Ascending aorta (tissue), 2 donors: ENCODE results near the gene MBIP. TPM values are rescaled to one million over a fixed set of nuclear protein-coding genes. Genes with fewer than 3 reads are reported as not detected.

ENCODE experiments used
- DNase-seq, 2 donors: peaks; one replicate each; pipeline ENCODE4 v3.0.0-alpha.2; 2019; ENCODE audit warnings: low spot score in 2 of 2
- H3K27ac ChIP-seq, 2 donors: fragments of 200-600 bp; sonication (generic); one replicate each; pipeline ENCODE4 v1.5.1; 2016 to 2017; ENCODE audit warnings: mild to moderate bottlenecking in 1 of 2
- H3K27me3 ChIP-seq: fragments of 200-600 bp; sonication (generic); one replicate; pipeline ENCODE4 v1.5.1; 2017
- H3K36me3 ChIP-seq, 2 donors: fragments of 200-600 bp; sonication (generic); one replicate each; pipeline ENCODE4 v1.5.1; 2016
- H3K4me1 ChIP-seq, 2 donors: fragments of 200-600 bp; sonication (generic); one replicate each; pipeline ENCODE4 v1.5.1; 2016 to 2017; ENCODE audit warnings: mild to moderate bottlenecking in 1 of 2
- H3K4me3 ChIP-seq, 2 donors: fragments of 200-600 bp; sonication (generic); one replicate each; pipeline ENCODE4 v1.5.1; 2016 to 2017; ENCODE audit warnings: mild to moderate bottlenecking in 1 of 2
- H3K9me3 ChIP-seq, 2 donors: fragments of 200-600 bp; sonication (generic); one replicate each; pipeline ENCODE4 v1.5.1; 2016
- CTCF ChIP-seq, 3 experiments: fragments of 200-600 bp in 2 of 3; fragments of 450-650 bp in 1 of 3; sonication (generic) in 2 of 3; IDR thresholded peaks; one replicate each; pipeline ENCODE4 v1.5.1; 2016 to 2019; ENCODE audit warnings: antibody characterized with exemption in 3 of 3, mild to moderate bottlenecking in 1 of 3, moderate library complexity in 1 of 3
- intact Hi-C: fragments of 100-400 bp; cut with DNase I; formaldehyde crosslinking; loops from one replicate; pipeline ENCODE4 v1.15.1; 2023
- total RNA-seq: library from RNA; depleted of rRNA; stranded (reverse); fragments of >200 nt; gene quantifications from one replicate; pipeline ENCODE4 v1.1.0, GENCODE V29; 2016

MBIP gene
- total RNA-seq, 1 donor from 2014 or later, result 2.2 TPM

GRCh38 chr14:36313206-36313605 lies 7.2 kb downstream of the MBIP start:
- Histone ChIP-seq H3K27ac (no peak overlapping the region), H3K9me3 (no peaks in the 10 kb centered on the region), H3K4me1 (peaks cover 0 to under 1% of the 10 kb centered on the region in 2 donors), H3K4me3 (no peak overlapping the region), H3K36me3 (peaks cover 24 to 36% of the 10 kb centered on the region in 2 donors), H3K27me3 (no peaks in the 10 kb centered on the region)
- DNase-seq, result no peak
- no peak for TF ChIP-seq CTCF (IDR thresholded peaks at IDR 0.05)
- intact Hi-C loops, result no loop called here

- Histone ChIP-seq H3K9me3 (no peaks in the 10 kb centered on the region), H3K27me3 (no peaks in the 10 kb centered on the region), H3K27ac (no peak overlapping the region), H3K36me3 (peaks cover 38 to 76% of the 10 kb centered on the region in 2 donors), H3K4me3 (no peak overlapping the region), H3K4me1 (no peaks in the 10 kb centered on the region)
- no peak for DNase-seq
- no peak for TF ChIP-seq CTCF (IDR thresholded peaks at IDR 0.05)
- intact Hi-C loops, result no loop called here
These were observed 13.6 kb downstream of the MBIP start for GRCh38 chr14:36306836-36307235.

GRCh38 chr14:36304895-36305294 lies 15.5 kb downstream of the MBIP start:
- H3K27ac ChIP-seq, result no peak overlapping the region
- H3K4me1 ChIP-seq, result peaks cover 0 to 6% of the 10 kb centered on the region in 2 donors
- no peaks in the 10 kb centered on the region for H3K9me3 ChIP-seq
- H3K4me3 ChIP-seq, result no peak overlapping the region
- H3K36me3 ChIP-seq, result peaks cover 30 to 66% of the 10 kb centered on the region in 2 donors
- DNase-seq, result no peak
- H3K27me3 ChIP-seq, result no peaks in the 10 kb centered on the region
- intact Hi-C loops, result no loop called here
- TF ChIP-seq CTCF (IDR thresholded peaks at IDR 0.05), result no peak

GRCh38 chr14:36303960-36304359 lies 16.5 kb downstream of the MBIP start:
- H3K27ac ChIP-seq, result no peak overlapping the region
- intact Hi-C loops, result no loop called here
- no peaks in the 10 kb centered on the region for H3K27me3 ChIP-seq
- H3K4me1 ChIP-seq, result peaks cover 0 to 6% of the 10 kb centered on the region in 2 donors
- no peak for TF ChIP-seq CTCF (IDR thresholded peaks at IDR 0.05)
- H3K9me3 ChIP-seq, result no peaks in the 10 kb centered on the region
- no peak overlapping the region for H3K4me3 ChIP-seq
- peaks cover 23 to 58% of the 10 kb centered on the region in 2 donors for H3K36me3 ChIP-seq
- no peak for DNase-seq

GRCh38 chr14:36302823-36303222 lies 17.6 kb downstream of the MBIP start:
- Histone ChIP-seq H3K9me3 (no peaks in the 10 kb centered on the region), H3K4me3 (no peak overlapping the region), H3K27ac (no peak overlapping the region), H3K36me3 (peaks cover 23 to 61% of the 10 kb centered on the region in 2 donors), H3K27me3 (no peaks in the 10 kb centered on the region), H3K4me1 (peaks cover 0 to 6% of the 10 kb centered on the region in 2 donors)
- no peak for DNase-seq
- intact Hi-C loops, result no loop called here
- TF ChIP-seq CTCF (IDR thresholded peaks at IDR 0.05), result no peak

GRCh38 chr14:36301159-36301558 lies 19.3 kb downstream of the MBIP start:
- no peak for DNase-seq
- H3K9me3 ChIP-seq, result no peaks in the 10 kb centered on the region
- intact Hi-C loops, result no loop called here
- no peak for TF ChIP-seq CTCF (IDR thresholded peaks at IDR 0.05)
- no peaks in the 10 kb centered on the region for H3K27me3 ChIP-seq
- no peak overlapping the region for H3K4me3 ChIP-seq
- H3K27ac ChIP-seq, result no peak overlapping the region
- peaks cover 27 to 64% of the 10 kb centered on the region in 2 donors for H3K36me3 ChIP-seq
- H3K4me1 ChIP-seq, result peaks cover 0 to 6% of the 10 kb centered on the region in 2 donors
